ENCODE results near the gene SH3BP4. TPM values are rescaled to one million over a fixed set of nuclear protein-coding genes. Genes with fewer than 3 reads are reported as not detected.

Gene SH3BP4
- total RNA-seq, 1 donor = 115 TPM

GRCh38 chr2:235030936-235031335 lies 79.1 kb downstream of the SH3BP4 start:
- no peak for DNase-seq (ENCODE audit: low read depth)
- H3K4me3 ChIP-seq (ENCODE audit: low read depth, low read length) = no peak overlapping the region
- no peak for TF ChIP-seq CTCF (IDR thresholded peaks at IDR 0.05; ENCODE audit: insufficient read depth, low read depth, low read length)

GRCh38 chr2:235031686-235032373 lies 80.0 kb downstream of the SH3BP4 start:
- no peak overlapping the region for H3K4me3 ChIP-seq (ENCODE audit: low read depth, low read length)
- no peak for TF ChIP-seq CTCF (IDR thresholded peaks at IDR 0.05; ENCODE audit: insufficient read depth, low read depth, low read length)
- DNase-seq (ENCODE audit: low read depth) = no peak

GRCh38 chr2:235032466-235032865 lies 80.6 kb downstream of the SH3BP4 start:
- TF ChIP-seq CTCF (IDR thresholded peaks at IDR 0.05; ENCODE audit: insufficient read depth, low read depth, low read length) = no peak
- no peak for DNase-seq (ENCODE audit: low read depth)
- no peak overlapping the region for H3K4me3 ChIP-seq (ENCODE audit: low read depth, low read length)

GRCh38 chr2:235032949-235033348 lies 81.1 kb downstream of the SH3BP4 start:
- TF ChIP-seq CTCF (IDR thresholded peaks at IDR 0.05; ENCODE audit: insufficient read depth, low read depth, low read length) = no peak
- DNase-seq (ENCODE audit: low read depth) = no peak
- H3K4me3 ChIP-seq (ENCODE audit: low read depth, low read length) = no peak overlapping the region

- no peak overlapping the region for H3K4me3 ChIP-seq (ENCODE audit: low read depth, low read length)
- no peak for DNase-seq (ENCODE audit: low read depth)
- no peak for TF ChIP-seq CTCF (IDR thresholded peaks at IDR 0.05; ENCODE audit: insufficient read depth, low read depth, low read length)
Measured at GRCh38 chr2:235034265-235035118, 82.7 kb downstream of the SH3BP4 start.

GRCh38 chr2:235037604-235038166 lies 85.9 kb downstream of the SH3BP4 start:
- DNase-seq (ENCODE audit: low read depth) = no peak

More at GRCh38 chr2:235037604-235038166, 85.9 kb downstream of the SH3BP4 start:
- H3K4me3 ChIP-seq (ENCODE audit: low read depth, low read length) = no peak overlapping the region
- TF ChIP-seq CTCF (IDR thresholded peaks at IDR 0.05; ENCODE audit: insufficient read depth, low read depth, low read length) = no peak

All from fibroblast of villous mesenchyme (primary cell).